ENCODE results near the gene CPEB3. TPM values are rescaled to one million over a fixed set of nuclear protein-coding genes. Genes with fewer than 3 reads are reported as not detected.

The CPEB3 gene
- total RNA-seq, 2 donors from 2014 or later = 1.9 to 4.0 TPM

- Mint-ChIP-seq H3K36me3 (no peaks in the 10 kb centered on the region), H3K9me3 (no peaks in the 10 kb centered on the region), H3K27ac (no peak overlapping the region)
- DNase-seq (ENCODE audit: low spot score in 2 of 2) (no peak), ATAC-seq (no peak)
Measured at GRCh38 chr10:92108747-92109146, 182.1 kb downstream of the CPEB3 start.

GRCh38 chr10:92108120-92108519 lies 182.8 kb downstream of the CPEB3 start:
- Mint-ChIP-seq H3K9me3 (no peaks in the 10 kb centered on the region), H3K27ac (no peak overlapping the region), H3K36me3 (no peaks in the 10 kb centered on the region)
- no peak for ATAC-seq
- no peak for DNase-seq (ENCODE audit: low spot score in 2 of 2)

DNA sequence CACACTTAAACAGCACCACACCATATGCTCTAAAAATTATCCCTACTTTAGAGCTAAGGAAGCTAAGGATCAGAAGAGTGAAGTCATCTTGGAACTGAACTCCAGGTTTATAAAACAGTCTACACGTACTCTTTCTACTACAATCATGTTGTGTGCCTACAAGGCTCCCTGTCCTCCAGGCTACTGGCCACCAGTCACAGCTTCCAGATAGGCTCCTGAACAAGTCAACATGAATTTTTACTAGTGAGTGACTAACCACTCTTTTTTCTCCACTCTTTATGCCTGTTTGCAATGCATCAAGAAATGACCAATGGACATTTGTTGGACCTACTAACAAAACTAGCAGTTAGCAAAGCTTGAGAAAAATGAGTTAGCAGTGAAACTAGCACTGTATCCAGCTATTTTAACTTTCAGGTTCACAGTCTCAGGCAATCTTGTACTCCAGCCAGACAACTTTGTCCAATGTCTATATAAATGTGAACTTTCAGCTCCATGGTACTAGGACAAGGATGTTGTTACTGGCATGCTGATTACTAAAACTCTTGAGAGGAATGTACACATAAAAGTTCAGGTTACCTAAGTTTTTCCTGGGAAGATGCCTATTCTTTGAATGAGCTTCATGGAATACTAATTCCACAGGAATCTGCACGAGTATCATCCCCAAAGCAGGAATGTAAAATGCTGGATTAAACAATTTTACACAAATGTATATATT lies 187.3 kb downstream of the CPEB3 start:
- ATAC-seq = no peak
- no peak for DNase-seq (ENCODE audit: low spot score in 2 of 2)
- no peaks in the 10 kb centered on the region for H3K9me3 Mint-ChIP-seq
- no peak overlapping the region for H3K27ac Mint-ChIP-seq
- no peaks in the 10 kb centered on the region for H3K36me3 Mint-ChIP-seq

- ATAC-seq (no peak), DNase-seq (ENCODE audit: low spot score in 2 of 2) (no peak)
- Mint-ChIP-seq H3K27ac (no peak overlapping the region), H3K9me3 (no peaks in the 10 kb centered on the region), H3K36me3 (no peaks in the 10 kb centered on the region)
Measured at GRCh38 chr10:92102601-92103213, 188.2 kb downstream of the CPEB3 start.

- ATAC-seq = no peak
- no peaks in the 10 kb centered on the region for H3K36me3 Mint-ChIP-seq
- H3K9me3 Mint-ChIP-seq = no peaks in the 10 kb centered on the region
- H3K27ac Mint-ChIP-seq = no peak overlapping the region
- DNase-seq (ENCODE audit: low spot score in 2 of 2) = no peak
Measured at GRCh38 chr10:92094960-92095359, 195.9 kb downstream of the CPEB3 start.

GRCh38 chr10:92091965-92092364 lies 198.9 kb downstream of the CPEB3 start:
- peak in 1 of 2 donors; percentile 54 for ATAC-seq
- H3K27ac Mint-ChIP-seq = no peak overlapping the region
- H3K36me3 Mint-ChIP-seq = no peaks in the 10 kb centered on the region
- H3K9me3 Mint-ChIP-seq = no peaks in the 10 kb centered on the region
- DNase-seq (ENCODE audit: low spot score in 2 of 2) = no peak

DNA sequence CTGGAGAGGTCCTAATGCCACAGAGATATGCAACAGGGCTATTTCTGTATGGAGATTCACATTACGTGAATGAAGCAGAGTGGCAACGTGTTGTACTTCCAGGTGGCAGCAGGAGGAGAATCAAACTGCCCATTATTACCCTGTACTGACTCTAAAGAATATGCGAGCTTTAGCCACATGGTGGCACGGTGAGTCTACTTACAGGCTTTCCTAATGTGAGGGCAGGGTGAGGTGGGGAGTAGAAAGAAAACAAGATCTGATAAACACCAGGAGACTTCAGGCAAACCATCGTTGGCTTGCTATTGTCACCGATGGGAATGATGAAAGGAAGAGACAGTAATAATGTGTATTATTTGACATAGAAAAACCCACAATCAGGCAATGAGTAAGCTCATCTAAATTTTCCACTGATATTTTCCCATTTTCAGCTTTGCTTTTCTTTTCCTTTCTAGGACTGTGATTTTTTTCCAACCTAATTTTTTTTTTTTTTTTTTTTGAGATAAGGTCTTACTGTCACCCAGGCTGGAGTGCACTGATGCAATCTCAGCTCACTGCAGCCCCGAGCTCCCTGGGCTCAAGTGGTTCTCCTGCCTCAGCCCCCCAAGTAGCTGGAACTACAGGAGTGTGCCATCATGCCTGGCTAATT lies 203.0 kb downstream of the CPEB3 start:
- peak; percentile 80 to 96 for ATAC-seq
- no peaks in the 10 kb centered on the region for H3K9me3 Mint-ChIP-seq
- no peaks in the 10 kb centered on the region for H3K36me3 Mint-ChIP-seq
- no peak overlapping the region for H3K27ac Mint-ChIP-seq
- DNase-seq (ENCODE audit: low spot score in 2 of 2) = peak in 1 of 2 donors; percentile 43

- DNase-seq (ENCODE audit: low spot score in 2 of 2) = no peak
- Mint-ChIP-seq H3K27ac (no peak overlapping the region), H3K36me3 (no peaks in the 10 kb centered on the region), H3K9me3 (no peaks in the 10 kb centered on the region)
- ATAC-seq = no peak
Measured at GRCh38 chr10:92082583-92083280, 208.1 kb downstream of the CPEB3 start.

- ATAC-seq (no peak), DNase-seq (ENCODE audit: low spot score in 2 of 2) (no peak)
- no peaks in the 10 kb centered on the region for H3K36me3 Mint-ChIP-seq
- H3K27ac Mint-ChIP-seq = no peak overlapping the region
- no peaks in the 10 kb centered on the region for H3K9me3 Mint-ChIP-seq
Measured at GRCh38 chr10:92081641-92082040, 209.2 kb downstream of the CPEB3 start.

DNA sequence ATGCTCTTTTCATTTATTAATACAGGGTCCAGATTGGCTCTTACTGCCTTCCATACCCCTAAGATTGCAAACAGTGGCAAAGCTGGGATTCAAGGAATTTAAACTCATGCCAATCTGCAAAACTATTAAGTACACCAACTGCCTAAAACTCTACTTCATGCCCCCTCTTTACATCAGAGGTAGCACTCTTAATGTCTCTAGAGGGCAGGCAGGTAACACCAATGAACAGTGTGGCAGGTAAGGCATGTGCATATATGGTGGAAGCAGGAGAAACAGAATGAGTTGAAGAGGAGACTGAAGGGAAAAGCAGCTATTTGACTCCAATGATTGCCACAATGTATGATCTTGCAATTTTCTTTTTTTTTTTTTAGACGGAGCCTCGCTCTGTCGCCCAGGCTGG lies 210.6 kb downstream of the CPEB3 start:
- no peak overlapping the region for H3K27ac Mint-ChIP-seq
- DNase-seq (ENCODE audit: low spot score in 2 of 2) = no peak
- H3K36me3 Mint-ChIP-seq = no peaks in the 10 kb centered on the region
- H3K9me3 Mint-ChIP-seq = no peaks in the 10 kb centered on the region
- ATAC-seq = no peak

- H3K9me3 Mint-ChIP-seq = no peaks in the 10 kb centered on the region
- DNase-seq (ENCODE audit: low spot score in 2 of 2) (no peak), ATAC-seq (no peak)
- H3K27ac Mint-ChIP-seq = no peak overlapping the region
- H3K36me3 Mint-ChIP-seq = no peaks in the 10 kb centered on the region
Measured at GRCh38 chr10:92079003-92079402, 211.9 kb downstream of the CPEB3 start.

- Mint-ChIP-seq H3K9me3 (no peaks in the 10 kb centered on the region), H3K36me3 (no peaks in the 10 kb centered on the region), H3K27ac (peak overlapping the region in 1 of 2 donors; percentile 12)
- ATAC-seq (no peak), DNase-seq (ENCODE audit: low spot score in 2 of 2) (no peak)
Measured at GRCh38 chr10:92076722-92077121, 214.2 kb downstream of the CPEB3 start.

DNA sequence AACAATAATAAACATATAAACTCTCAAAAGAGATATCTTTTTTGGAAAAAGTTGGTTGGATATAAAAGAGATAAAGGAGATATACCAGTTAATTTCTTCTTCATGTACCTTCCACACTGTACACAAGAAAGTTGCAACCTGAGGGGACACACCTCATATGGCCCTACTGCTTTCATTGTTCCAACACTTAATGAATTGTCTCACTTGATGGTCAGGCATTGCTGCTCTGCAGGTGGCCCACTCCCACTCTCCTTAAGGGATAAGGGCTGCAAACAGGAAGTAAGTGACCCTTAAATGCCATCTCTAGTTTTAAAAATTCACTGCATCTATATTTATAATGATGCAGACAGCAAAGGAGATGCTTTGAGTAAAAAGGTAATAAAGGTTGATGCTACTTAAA lies 215.0 kb downstream of the CPEB3 start:
- Mint-ChIP-seq H3K9me3 (no peaks in the 10 kb centered on the region), H3K27ac (no peak overlapping the region), H3K36me3 (no peaks in the 10 kb centered on the region)
- DNase-seq (ENCODE audit: low spot score in 2 of 2) (no peak), ATAC-seq (no peak)

- H3K9me3 Mint-ChIP-seq = no peaks in the 10 kb centered on the region
- H3K27ac Mint-ChIP-seq = no peak overlapping the region
- no peak for ATAC-seq
- DNase-seq (ENCODE audit: low spot score in 2 of 2) = no peak
- no peaks in the 10 kb centered on the region for H3K36me3 Mint-ChIP-seq
Measured at GRCh38 chr10:92074126-92074887, 216.6 kb downstream of the CPEB3 start.

DNA sequence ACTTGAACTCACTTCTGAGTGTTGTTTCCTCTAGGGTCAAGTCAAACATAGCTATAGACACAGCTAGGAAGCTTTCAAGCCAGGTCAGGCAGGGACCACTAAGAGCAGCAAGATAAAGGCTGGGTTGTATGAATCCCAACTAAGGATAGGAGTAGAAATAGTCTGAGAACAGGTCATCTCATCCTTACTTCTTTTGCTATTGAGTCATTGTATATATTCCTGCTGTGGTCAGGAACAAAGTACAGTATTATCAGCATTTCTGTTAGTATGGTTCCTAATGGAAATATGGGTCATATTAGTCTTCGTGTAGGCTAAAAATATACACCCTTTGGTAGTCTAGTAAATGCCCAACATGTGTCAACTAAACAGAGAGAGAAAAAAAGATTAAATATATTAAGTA lies 222.0 kb downstream of the CPEB3 start:
- no peaks in the 10 kb centered on the region for H3K36me3 Mint-ChIP-seq
- ATAC-seq (no peak), DNase-seq (ENCODE audit: low spot score in 2 of 2) (no peak)
- no peaks in the 10 kb centered on the region for H3K9me3 Mint-ChIP-seq
- H3K27ac Mint-ChIP-seq = no peak overlapping the region

GRCh38 chr10:92066386-92066785 lies 224.5 kb downstream of the CPEB3 start:
- no peaks in the 10 kb centered on the region for H3K9me3 Mint-ChIP-seq
- no peaks in the 10 kb centered on the region for H3K36me3 Mint-ChIP-seq

GRCh38 chr10:92064506-92064905 lies 226.4 kb downstream of the CPEB3 start:
- DNase-seq (ENCODE audit: low spot score in 2 of 2) (no peak), ATAC-seq (no peak)
- H3K9me3 Mint-ChIP-seq = no peaks in the 10 kb centered on the region
- no peak overlapping the region for H3K27ac Mint-ChIP-seq
- H3K36me3 Mint-ChIP-seq = no peaks in the 10 kb centered on the region

More at GRCh38 chr10:92066386-92066785, 224.5 kb downstream of the CPEB3 start:
- H3K27ac Mint-ChIP-seq = no peak overlapping the region
- no peak for ATAC-seq
- no peak for DNase-seq (ENCODE audit: low spot score in 2 of 2)

All from activated naive CD4-positive, alpha-beta T cell treated with anti-CD3 and anti-CD28 coated beads, Interleukin-2, amount 50 U/mL, for 72 hours (primary cell).